ENCODE results near the gene PACSIN2.

DNA sequence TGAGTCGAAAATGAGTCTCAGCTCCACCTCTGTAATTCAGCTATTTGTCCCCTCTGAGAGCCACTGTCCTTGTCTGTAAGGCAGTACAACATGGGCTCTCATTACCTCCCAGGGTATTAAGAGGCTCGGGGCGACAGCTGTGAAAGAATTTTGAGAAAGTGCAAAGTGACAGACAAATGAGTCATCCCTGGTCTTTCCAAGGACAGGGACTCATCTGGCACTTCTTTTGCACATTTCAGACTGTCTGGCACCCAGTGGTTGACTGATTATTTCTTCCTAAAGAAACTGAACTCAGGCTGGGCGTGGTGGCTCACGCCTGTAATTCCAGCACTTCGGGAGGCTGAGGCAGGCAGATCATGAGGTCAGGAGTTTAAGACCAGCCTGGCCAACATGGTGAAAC lies 95.8 kb downstream of the PACSIN2 start:
- TF ChIP-seq, protein P1, sequence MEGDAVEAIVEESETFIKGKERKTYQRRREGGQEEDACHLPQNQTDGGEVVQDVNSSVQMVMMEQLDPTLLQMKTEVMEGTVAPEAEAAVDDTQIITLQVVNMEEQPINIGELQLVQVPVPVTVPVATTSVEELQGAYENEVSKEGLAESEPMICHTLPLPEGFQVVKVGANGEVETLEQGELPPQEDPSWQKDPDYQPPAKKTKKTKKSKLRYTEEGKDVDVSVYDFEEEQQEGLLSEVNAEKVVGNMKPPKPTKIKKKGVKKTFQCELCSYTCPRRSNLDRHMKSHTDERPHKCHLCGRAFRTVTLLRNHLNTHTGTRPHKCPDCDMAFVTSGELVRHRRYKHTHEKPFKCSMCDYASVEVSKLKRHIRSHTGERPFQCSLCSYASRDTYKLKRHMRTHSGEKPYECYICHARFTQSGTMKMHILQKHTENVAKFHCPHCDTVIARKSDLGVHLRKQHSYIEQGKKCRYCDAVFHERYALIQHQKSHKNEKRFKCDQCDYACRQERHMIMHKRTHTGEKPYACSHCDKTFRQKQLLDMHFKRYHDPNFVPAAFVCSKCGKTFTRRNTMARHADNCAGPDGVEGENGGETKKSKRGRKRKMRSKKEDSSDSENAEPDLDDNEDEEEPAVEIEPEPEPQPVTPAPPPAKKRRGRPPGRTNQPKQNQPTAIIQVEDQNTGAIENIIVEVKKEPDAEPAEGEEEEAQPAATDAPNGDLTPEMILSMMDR (IDR thresholded peaks at IDR 0.05), result no peak
- no peak for TF ChIP-seq POLR2A (IDR thresholded peaks at IDR 0.05)

Data from esophagus squamous epithelium (tissue), 4 donors.